AG09319 (cell line): Measurements from ENCODE around the gene SAXO2.

ENCODE experiments used
- DNase-seq: peaks from one replicate; pipeline ENCODE4 v3.0.0-alpha.2; 2010; ENCODE audit warnings: low read depth; ENCODE audit errors: extremely low read depth
- CTCF ChIP-seq: IDR thresholded peaks from 2 replicates; pipeline ENCODE4 v1.5.1; 2011; ENCODE audit warnings: low read depth, mild to moderate bottlenecking, inconsistent platforms, low read length, moderate library complexity

The SAXO2 gene

GRCh38 chr15:82300883-82301282 is 38.3 kb downstream of the SAXO2 start:
- DNase-seq, result no peak
- TF ChIP-seq CTCF, result no peak

GRCh38 chr15:82301296-82302016 is 38.8 kb downstream of the SAXO2 start:
- DNase-seq, result no peak
- no peak for TF ChIP-seq CTCF

GRCh38 chr15:82303956-82304777 is 41.5 kb downstream of the SAXO2 start:
- no peak for TF ChIP-seq CTCF
- no peak for DNase-seq

- DNase-seq, result no peak
- TF ChIP-seq CTCF, result no peak
Measured at GRCh38 chr15:82304778-82305090, 42.1 kb downstream of the SAXO2 start.

- no peak for TF ChIP-seq CTCF
Measured at GRCh38 chr15:82305621-82306048, 43.0 kb downstream of the SAXO2 start.

GRCh38 chr15:82306791-82307713 is 44.4 kb downstream of the SAXO2 start:
- no peak for TF ChIP-seq CTCF

More at GRCh38 chr15:82305621-82306048, 43.0 kb downstream of the SAXO2 start:
- DNase-seq, result no peak

More at GRCh38 chr15:82306791-82307713, 44.4 kb downstream of the SAXO2 start:
- DNase-seq, result no peak
